Measurements from ENCODE around the gene TMBIM4.

The TMBIM4 gene

GRCh38 chr12:66137937-66138336 is 31.9 kb downstream of the TMBIM4 start:
- DNase-seq, result no peak

GRCh38 chr12:66132408-66132807 is 37.4 kb downstream of the TMBIM4 start:
- DNase-seq, result no peak

- no peak for DNase-seq
Observed at GRCh38 chr12:66131067-66131688, 38.6 kb downstream of the TMBIM4 start.

- peak; percentile 90 for DNase-seq
Observed at GRCh38 chr12:66130267-66131066, 39.3 kb downstream of the TMBIM4 start, which contains the start of gene LLPH. TSS of gene LLPH (minus strand) at chr12:66130750. CDS start at chr12:66129106, 1,644 bp downstream.

- DNase-seq, result no peak
Observed at GRCh38 chr12:66129934-66130266, 39.9 kb downstream of the TMBIM4 start.

- no peak for DNase-seq
Observed at GRCh38 chr12:66127650-66128049, 42.1 kb downstream of the TMBIM4 start.

- no peak for DNase-seq
Observed at GRCh38 chr12:66120477-66120876, 49.3 kb downstream of the TMBIM4 start.

GRCh38 chr12:66119870-66120241 is 49.9 kb downstream of the TMBIM4 start:
- no peak for DNase-seq

GRCh38 chr12:66119229-66119869 is 50.4 kb downstream of the TMBIM4 start:
- DNase-seq, result no peak

GRCh38 chr12:66118240-66118891 is 51.4 kb downstream of the TMBIM4 start:
- no peak for DNase-seq

- no peak for DNase-seq
Observed at GRCh38 chr12:66117242-66117641, 52.6 kb downstream of the TMBIM4 start.

- DNase-seq, result no peak
Observed at GRCh38 chr12:66115071-66115600, 54.7 kb downstream of the TMBIM4 start.

- no peak for DNase-seq
Observed at GRCh38 chr12:66113471-66113870, 56.3 kb downstream of the TMBIM4 start.

GRCh38 chr12:66111605-66112004 is 58.2 kb downstream of the TMBIM4 start:
- no peak for DNase-seq

- DNase-seq, result no peak
Observed at GRCh38 chr12:66109056-66109455, 60.7 kb downstream of the TMBIM4 start.

GRCh38 chr12:66108386-66108785 is 61.4 kb downstream of the TMBIM4 start:
- no peak for DNase-seq

- DNase-seq, result peak; percentile 56
Observed at GRCh38 chr12:66107451-66107915, 62.3 kb downstream of the TMBIM4 start.

GRCh38 chr12:66103016-66103913 is 66.5 kb downstream of the TMBIM4 start:
- DNase-seq, result no peak

GRCh38 chr12:66092559-66093269 is 77.1 kb downstream of the TMBIM4 start:
- no peak for DNase-seq

GRCh38 chr12:66090157-66090556 is 79.6 kb downstream of the TMBIM4 start:
- no peak for DNase-seq

GRCh38 chr12:66087365-66087943 is 82.3 kb downstream of the TMBIM4 start:
- DNase-seq, result peak; percentile 21

All from NCI-H2171 (cell line).